Activated T-helper 9 cell treated with anti-CD3 and anti-CD28 coated beads, Interleukin-2, amount 50 U/mL, for 16 hours (primary cell): Measurements from ENCODE around the gene PANK2.
A peak's percentile ranks its signal among the peaks of the same experiment; 100 is the strongest.

Experiments used
- DNase-seq: peaks from one replicate; pipeline ENCODE4 v3.0.0-alpha.2; 2020; ENCODE audit warnings: low read depth

Gene PANK2

GRCh38 chr20:3901028-3901705, 12.0 kb downstream of the PANK2 start:
- no peak for DNase-seq

- DNase-seq, result no peak
These were observed 12.7 kb downstream of the PANK2 start for GRCh38 chr20:3901706-3902440.

DNA sequence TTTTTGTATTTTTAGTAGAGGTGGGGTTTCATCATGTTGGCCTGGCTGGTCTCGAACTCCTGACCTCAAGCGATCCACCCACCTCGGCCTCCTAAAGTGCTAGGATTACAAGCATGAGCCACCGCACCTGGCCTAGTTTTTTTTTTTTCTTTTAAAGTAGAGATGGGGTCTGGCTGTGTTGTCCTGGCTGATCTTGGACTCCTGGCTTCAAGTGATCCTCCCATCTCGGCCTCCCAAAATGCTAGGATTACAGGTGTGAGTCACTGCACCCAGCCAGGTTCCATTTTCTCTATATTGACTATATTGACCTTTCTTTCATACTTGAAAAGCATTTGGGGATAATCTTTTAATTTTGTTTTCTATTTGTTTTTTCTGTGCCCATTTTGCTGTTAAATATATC, 13.3 kb downstream of the PANK2 start:
- DNase-seq, result no peak

DNA sequence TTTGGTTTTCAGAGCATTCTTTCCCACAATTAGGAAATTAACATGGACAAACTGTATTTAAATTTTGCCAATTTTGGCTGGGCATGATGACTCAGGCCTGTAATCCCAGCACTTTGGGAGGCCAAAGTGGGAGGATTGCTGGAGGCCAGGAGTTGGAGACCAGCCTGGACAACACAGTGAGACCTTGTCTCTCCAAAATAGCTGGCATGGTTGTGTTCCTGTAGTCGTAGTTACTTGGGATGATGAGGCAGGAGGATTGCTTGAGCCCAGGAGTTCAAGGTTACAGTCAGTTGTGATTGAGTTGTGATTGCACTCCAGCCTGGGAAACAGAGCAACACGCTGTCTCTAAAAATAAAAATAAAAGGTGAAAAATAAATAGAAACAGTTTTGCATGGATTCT, 15.0 kb downstream of the PANK2 start:
- no peak for DNase-seq

DNA sequence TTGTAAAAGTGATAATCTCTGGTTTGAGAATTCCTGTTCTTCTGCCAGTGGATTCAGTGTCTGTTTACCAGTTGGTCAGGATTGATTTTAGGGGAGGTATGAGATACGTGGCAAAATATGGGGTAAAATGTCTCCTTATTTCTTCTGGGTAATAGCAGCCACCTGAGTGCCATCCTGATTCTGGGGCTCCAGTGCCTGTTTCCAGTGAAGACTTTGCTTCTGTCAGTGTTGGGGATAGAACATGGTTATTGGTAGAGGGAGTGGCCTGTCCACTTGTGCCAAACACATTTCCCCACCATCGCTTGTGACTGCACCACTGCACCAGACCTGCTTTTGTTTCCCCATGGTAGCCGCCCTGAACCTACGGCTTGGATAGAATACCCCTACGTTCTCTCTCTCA, 15.7 kb downstream of the PANK2 start:
- DNase-seq, result no peak

DNA sequence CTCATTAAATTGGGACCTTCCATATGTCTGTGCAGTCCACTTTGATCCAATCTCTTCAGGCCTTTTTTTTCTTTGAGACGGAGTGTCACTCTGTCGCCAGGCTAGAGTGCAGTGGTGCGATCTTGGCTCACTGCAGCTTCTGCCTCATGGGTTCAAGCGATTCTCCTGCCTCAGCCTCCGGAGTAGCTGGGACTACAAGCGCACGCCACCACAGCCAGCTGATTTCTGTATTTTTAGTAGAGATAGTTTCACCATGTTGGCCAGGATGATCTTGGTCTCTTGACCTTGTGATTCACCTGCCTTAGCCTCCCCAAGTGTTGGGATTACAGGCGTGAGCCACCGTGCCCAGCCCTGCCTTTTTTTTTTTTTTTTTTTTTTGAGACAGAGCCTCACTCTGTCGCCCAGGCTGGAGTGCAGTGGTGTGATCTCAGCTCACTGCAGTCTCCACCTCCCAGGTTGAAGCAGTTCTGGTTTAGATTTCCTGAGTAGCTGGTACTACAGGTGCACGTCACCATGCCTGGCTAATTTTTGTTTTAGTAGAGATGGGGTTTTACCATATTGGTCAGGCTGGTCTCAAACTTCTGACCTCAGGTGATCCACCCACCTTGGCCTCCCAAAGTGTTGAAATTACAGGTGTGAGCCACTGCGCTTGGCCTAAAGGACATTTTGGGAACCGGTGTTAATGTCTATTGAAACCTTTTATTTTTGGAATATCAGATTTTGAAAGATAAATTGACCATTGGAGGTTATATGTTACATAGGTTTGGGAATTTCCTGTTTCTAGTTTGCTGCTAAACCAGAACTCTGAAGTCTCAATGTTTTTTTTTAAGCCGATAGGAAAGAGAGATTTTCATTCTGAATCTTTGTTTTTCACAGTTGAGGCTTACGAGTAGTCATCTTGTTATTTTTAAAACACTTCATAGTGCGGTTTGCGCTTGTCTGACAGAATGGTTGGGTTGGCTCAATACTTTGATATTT, 17.8 kb downstream of the PANK2 start:
- peak; percentile 31 for DNase-seq

- no peak for DNase-seq
These were observed 19.5 kb downstream of the PANK2 start for GRCh38 chr20:3908667-3909066.

DNA sequence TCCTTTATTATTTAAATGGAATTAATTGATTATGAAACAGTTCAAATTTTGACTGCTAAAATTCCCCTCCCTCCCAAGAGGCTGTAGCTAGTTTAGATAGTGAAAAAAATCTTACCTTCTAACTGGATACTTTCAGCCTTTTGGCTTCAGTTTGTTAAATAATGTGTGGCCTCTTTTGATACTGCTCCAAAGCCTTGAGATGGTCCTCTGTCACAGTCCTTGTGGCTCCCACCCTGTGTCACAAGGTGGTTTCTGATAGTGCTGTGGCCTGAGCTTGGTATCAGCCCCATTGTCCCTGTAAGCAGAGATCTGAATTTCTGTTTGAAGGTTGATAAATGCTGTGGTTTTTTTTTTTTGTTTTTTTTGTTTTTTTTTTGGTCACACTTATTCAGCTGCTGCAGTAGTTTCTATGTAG, 20.8 kb downstream of the PANK2 start:
- no peak for DNase-seq

DNA sequence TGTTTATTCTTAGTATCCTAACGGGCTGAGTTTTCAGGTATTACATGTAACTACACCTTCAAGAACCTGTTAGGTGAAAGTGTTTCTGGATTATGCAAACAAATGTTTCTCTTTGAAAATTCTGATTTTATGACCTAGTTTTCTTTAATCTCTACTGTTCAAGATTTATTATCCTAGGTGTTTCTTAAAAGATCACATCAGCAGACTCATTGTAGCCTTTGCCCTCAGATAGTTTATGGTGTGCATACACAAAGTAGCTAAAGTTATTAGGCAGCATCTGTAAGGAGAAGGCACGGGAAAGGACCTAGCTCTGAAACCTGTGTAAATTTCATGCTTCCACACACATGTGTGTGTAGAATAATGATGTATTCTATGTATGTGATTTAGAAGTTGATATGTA, 21.7 kb downstream of the PANK2 start:
- DNase-seq, result no peak

- DNase-seq, result no peak
These were observed 22.8 kb downstream of the PANK2 start for GRCh38 chr20:3911956-3912355.

GRCh38 chr20:3914446-3914845, 25.3 kb downstream of the PANK2 start:
- DNase-seq, result no peak

- no peak for DNase-seq
These were observed 26.5 kb downstream of the PANK2 start for GRCh38 chr20:3915691-3916090.

GRCh38 chr20:3916364-3916763, 27.2 kb downstream of the PANK2 start:
- no peak for DNase-seq

GRCh38 chr20:3919352-3919751, 30.2 kb downstream of the PANK2 start:
- DNase-seq, result no peak

- DNase-seq, result no peak
These were observed 33.2 kb downstream of the PANK2 start for GRCh38 chr20:3922223-3922982.

- DNase-seq, result no peak
These were observed 33.8 kb downstream of the PANK2 start for GRCh38 chr20:3922983-3923339.

- DNase-seq, result no peak
These were observed 34.6 kb downstream of the PANK2 start for GRCh38 chr20:3923818-3924217.

DNA sequence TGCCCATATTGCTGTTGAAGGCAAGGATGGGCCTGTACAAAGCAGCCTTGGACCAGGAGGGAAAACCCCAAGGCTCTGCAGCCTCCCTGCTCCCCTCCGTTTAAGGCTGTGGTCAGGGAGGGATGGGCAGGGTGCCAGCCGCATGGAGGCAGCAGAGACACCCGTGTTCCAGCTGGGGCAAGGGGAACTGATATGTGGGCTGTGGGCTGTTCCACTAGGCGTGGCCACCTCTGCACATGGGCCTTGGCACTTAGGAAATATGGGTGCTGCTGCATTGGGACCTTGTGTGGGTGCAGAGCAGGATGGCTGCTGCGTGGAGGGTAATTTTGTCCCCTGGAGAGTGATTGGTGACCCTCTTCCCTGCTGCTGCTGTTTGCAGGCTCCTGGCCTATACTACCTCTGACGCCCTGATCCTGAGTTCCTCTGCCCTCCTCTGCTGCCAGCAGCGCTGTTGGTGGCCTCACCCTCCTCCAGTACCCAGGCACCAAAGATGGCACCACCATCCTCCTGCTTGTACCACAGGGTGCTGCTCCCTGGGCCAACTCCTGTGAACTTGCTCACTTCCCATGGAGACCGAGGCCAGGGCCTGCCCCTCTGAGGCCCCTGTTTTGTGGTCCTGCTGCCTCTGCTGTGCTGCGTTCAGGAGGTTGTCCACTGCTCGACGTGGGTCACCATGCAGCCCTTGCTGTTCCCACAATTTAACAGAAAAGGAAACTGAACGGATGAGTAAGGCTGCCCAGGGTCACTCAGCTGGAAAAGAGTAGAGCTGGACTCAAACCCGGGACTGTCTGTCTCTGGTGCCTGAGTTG, 35.3 kb downstream of the PANK2 start:
- no peak for DNase-seq

GRCh38 chr20:3925113-3925695, 36.0 kb downstream of the PANK2 start:
- DNase-seq, result no peak

DNA sequence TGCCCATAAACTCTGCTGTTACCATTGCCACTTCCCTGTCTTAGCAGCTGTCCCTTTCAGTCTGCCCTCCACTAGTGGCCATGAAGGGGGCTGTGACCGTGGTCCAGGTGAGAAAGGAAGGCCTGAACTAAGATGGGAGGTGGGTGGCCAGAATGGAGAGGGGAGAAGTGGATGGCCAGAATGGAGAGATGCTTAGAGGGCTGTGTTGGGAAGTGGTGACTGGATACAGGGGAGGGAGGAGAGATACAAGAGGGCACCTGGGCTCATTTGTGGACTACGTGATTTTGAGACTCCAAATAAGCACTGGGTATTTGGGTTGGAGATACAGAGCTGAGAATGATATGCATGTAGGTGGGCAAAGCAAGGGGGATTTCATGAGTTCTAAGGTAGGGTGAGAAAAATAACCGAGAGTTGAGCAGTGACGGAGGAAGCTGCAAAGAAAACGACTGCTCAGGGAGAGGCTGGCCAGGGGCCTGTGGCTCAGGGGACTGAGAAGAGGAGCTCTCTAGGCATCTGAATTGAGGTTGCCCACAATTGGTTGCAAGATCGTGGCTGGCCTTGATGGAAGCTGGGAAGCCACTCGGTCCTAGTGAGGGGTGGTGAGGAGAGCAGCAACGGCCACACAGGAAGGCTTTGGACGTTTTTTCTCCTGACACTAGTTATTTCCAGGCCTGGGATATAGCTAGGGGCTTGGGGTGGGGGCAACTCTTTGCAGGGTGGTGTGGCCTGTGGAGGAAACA, 36.9 kb downstream of the PANK2 start:
- no peak for DNase-seq
